T-cell (primary cell): ENCODE results near the gene C1orf226. TPM values are rescaled to one million over a fixed set of nuclear protein-coding genes. Genes with fewer than 3 reads are reported as not detected.
A peak's percentile ranks its signal among the peaks of the same experiment; 100 is the strongest.

Experiments used
- ATAC-seq, 4 experiments: fragments of 200-7000 bp in 3 of 4; fragments of 150-1000 bp in 1 of 4; cut with Tn5 transposase; replicated peaks in 1 of 4; 1 replicate in 3 of 4; 2 replicates in 1 of 4; pipeline ENCODE4 v1.10.0; 2021; ENCODE audit warnings: moderate library complexity in 3 of 4, mild to moderate bottlenecking in 2 of 4, moderate number of reproducible peaks in 1 of 4
- CTCF ChIA-PET, 2 donors: fragments of 300-600 bp; sonication (Branson Sonifier 250); formaldehyde crosslinking; loops; one replicate each; lab custom pipeline; 2022; ENCODE audit warnings: antibody characterized with exemption in 2 of 2; lab: Charles Lee
- POLR2A ChIA-PET, 2 donors: fragments of 300-600 bp; sonication (Branson Sonifier 250); formaldehyde crosslinking; loops; one replicate each; lab custom pipeline; 2022; ENCODE audit warnings: antibody characterized with exemption in 2 of 2; lab: Charles Lee
- DNase-seq, 35 experiments: peaks; one replicate each; pipeline versions ENCODE4 v3.0.0 to v3.0.0-alpha.2; 2013 to 2023
- H3K27ac ChIP-seq: one replicate; pipeline ENCODE4 v1.5.1; 2013; ENCODE audit warnings: low read length
- H3K27me3 ChIP-seq, 2 experiments: replicated peaks in 1 of 2; 1 replicate in 1 of 2; 2 replicates in 1 of 2; pipeline versions ENCODE4 v1.6.1 to v1.7.0; 2013; ENCODE audit warnings: low read length in 1 of 2, mixed read lengths in 1 of 2; ENCODE audit not compliant: control insufficient read depth in 2 of 2, insufficient read depth in 2 of 2; ENCODE audit errors: extremely low read depth in 1 of 2
- H3K36me3 ChIP-seq, 2 donors: 1 replicate in 1 of 2; 2 replicates in 1 of 2; pipeline versions ENCODE4 v1.6.1 to v1.7.0; 2013; ENCODE audit warnings: low read length in 1 of 2; ENCODE audit not compliant: control insufficient read depth in 2 of 2, insufficient read depth in 1 of 2; ENCODE audit errors: extremely low read depth in 1 of 2
- H3K4me1 ChIP-seq, 2 experiments: 1 replicate in 1 of 2; 2 replicates in 1 of 2; pipeline versions ENCODE4 v1.6.1 to v1.7.0; 2013; ENCODE audit warnings: low read length in 2 of 2, mixed read lengths in 1 of 2; ENCODE audit not compliant: insufficient read depth in 2 of 2, control insufficient read depth in 1 of 2; ENCODE audit errors: extremely low read depth in 1 of 2
- H3K4me3 ChIP-seq, 2 donors: 1 replicate in 1 of 2; 2 replicates in 1 of 2; pipeline versions ENCODE4 v1.5.1 to v1.7.0; 2013; ENCODE audit warnings: mild to moderate bottlenecking in 2 of 2, low read length in 1 of 2, moderate library complexity in 1 of 2; ENCODE audit not compliant: control insufficient read depth in 1 of 2; ENCODE audit errors: extremely low read depth in 1 of 2
- H3K9me3 ChIP-seq: 2 replicates; pipeline ENCODE4 v1.7.0; 2013
- H3K27ac Mint-ChIP-seq, 2 donors: one replicate each; pipeline ENCODE4 v1.8.0; 2020 to 2021; ENCODE audit warnings: mild to moderate bottlenecking in 2 of 2, mixed read lengths in 2 of 2
- H3K27me3 Mint-ChIP-seq, 2 donors: one replicate each; pipeline ENCODE4 v1.8.0; 2021 to 2022; ENCODE audit warnings: mixed read lengths in 2 of 2
- H3K36me3 Mint-ChIP-seq: one replicate; pipeline ENCODE4 v1.8.0; 2021; ENCODE audit warnings: mixed read lengths
- H3K4me1 Mint-ChIP-seq, 3 donors: one replicate each; pipeline ENCODE4 v1.8.0; 2020 to 2022; ENCODE audit warnings: mixed read lengths in 3 of 3, mild to moderate bottlenecking in 1 of 3
- H3K4me3 Mint-ChIP-seq, 3 donors: one replicate each; pipeline ENCODE4 v1.8.0; 2020 to 2022; ENCODE audit warnings: mild to moderate bottlenecking in 3 of 3, mixed read lengths in 3 of 3, moderate library complexity in 3 of 3
- H3K9me3 Mint-ChIP-seq, 3 donors: one replicate each; pipeline ENCODE4 v1.8.0; 2020 to 2022; ENCODE audit warnings: mixed read lengths in 3 of 3
- WGBS: methylation state at CpG from one replicate; pipeline ENCODE4 v1.1.5; 2013; ENCODE audit warnings: missing lambda C conversion rate; ENCODE audit not compliant: insufficient coverage; 5-methylcytosine and 5-hydroxymethylcytosine counted together
- total RNA-seq, 35 experiments: library from RNA in 6 of 35; stranded (reverse) in 6 of 35; fragments of 120-200 nt in 1 of 35; gene quantifications; one replicate each; pipeline versions ENCODE4 v1.2.1 to v1.2.4 and lab custom pipeline; 2013 to 2026

The C1orf226 gene
- total RNA-seq, 5 donors from 2014 or later (not counting 1 experiment from before 2014, with no cell fraction given): 0.09 to 0.13 (median 0.12) TPM; not detected in 2

GRCh38 chr1:162357681-162358266 is 23.8 kb upstream of the C1orf226 start:
- H3K27me3 Mint-ChIP-seq: peaks cover 13 to 15% of the 10 kb centered on the region in 2 donors
- H3K9me3 ChIP-seq: no peaks in the 10 kb centered on the region
- peak in 1 of 35 experiments; percentile 12 for DNase-seq

GRCh38 chr1:162358928-162359327 is 22.6 kb upstream of the C1orf226 start:
- CTCF ChIA-PET: interaction anchor here in 1 of 2 donors (0.7 kb wide), 1 partner anchor 347 kb away, joined by 3 read pairs; no protein-coding TSS in a partner anchor
- H3K36me3 ChIP-seq: no peaks in the 10 kb centered on the region
- no CpG with 5 or more reads among the region's 1 CpG for WGBS
- H3K4me1 Mint-ChIP-seq: no peaks in the 10 kb centered on the region
- H3K27ac Mint-ChIP-seq: no peak overlapping the region
- no peaks in the 10 kb centered on the region for H3K9me3 Mint-ChIP-seq
- H3K27me3 ChIP-seq: peaks cover 0 to 2% of the 10 kb centered on the region in 2 experiments
- POLR2A ChIA-PET: no interaction called here
- peaks cover 11 to 14% of the 10 kb centered on the region in 2 donors for H3K27me3 Mint-ChIP-seq
- no peaks in the 10 kb centered on the region for H3K36me3 Mint-ChIP-seq
- H3K4me3 Mint-ChIP-seq: no peak overlapping the region
- H3K27ac ChIP-seq: no peak overlapping the region
- H3K4me3 ChIP-seq: no peak overlapping the region
- H3K4me1 ChIP-seq: no peaks in the 10 kb centered on the region
- ATAC-seq (no peak), DNase-seq (no peak)
- H3K9me3 ChIP-seq: no peaks in the 10 kb centered on the region

More at GRCh38 chr1:162357681-162358266, 23.8 kb upstream of the C1orf226 start:
- ChIA-PET POLR2A (no interaction called here), CTCF (interaction anchor here in 1 of 2 donors (0.5 kb wide), 1 partner anchor 133 kb away, joined by 4 read pairs; no protein-coding TSS in a partner anchor)
- no peak overlapping the region for H3K27ac ChIP-seq
- Mint-ChIP-seq H3K4me3 (no peak overlapping the region), H3K4me1 (no peaks in the 10 kb centered on the region), H3K9me3 (no peaks in the 10 kb centered on the region), H3K27ac (no peak overlapping the region), H3K36me3 (no peaks in the 10 kb centered on the region)
- H3K4me1 ChIP-seq: no peaks in the 10 kb centered on the region
- WGBS: 82% methylated on average over 1 of the region's 5 CpGs
- peaks cover 0 to 3% of the 10 kb centered on the region in 2 experiments for H3K27me3 ChIP-seq
- no peak for ATAC-seq
- no peaks in the 10 kb centered on the region for H3K36me3 ChIP-seq
- H3K4me3 ChIP-seq: no peak overlapping the region

DNA sequence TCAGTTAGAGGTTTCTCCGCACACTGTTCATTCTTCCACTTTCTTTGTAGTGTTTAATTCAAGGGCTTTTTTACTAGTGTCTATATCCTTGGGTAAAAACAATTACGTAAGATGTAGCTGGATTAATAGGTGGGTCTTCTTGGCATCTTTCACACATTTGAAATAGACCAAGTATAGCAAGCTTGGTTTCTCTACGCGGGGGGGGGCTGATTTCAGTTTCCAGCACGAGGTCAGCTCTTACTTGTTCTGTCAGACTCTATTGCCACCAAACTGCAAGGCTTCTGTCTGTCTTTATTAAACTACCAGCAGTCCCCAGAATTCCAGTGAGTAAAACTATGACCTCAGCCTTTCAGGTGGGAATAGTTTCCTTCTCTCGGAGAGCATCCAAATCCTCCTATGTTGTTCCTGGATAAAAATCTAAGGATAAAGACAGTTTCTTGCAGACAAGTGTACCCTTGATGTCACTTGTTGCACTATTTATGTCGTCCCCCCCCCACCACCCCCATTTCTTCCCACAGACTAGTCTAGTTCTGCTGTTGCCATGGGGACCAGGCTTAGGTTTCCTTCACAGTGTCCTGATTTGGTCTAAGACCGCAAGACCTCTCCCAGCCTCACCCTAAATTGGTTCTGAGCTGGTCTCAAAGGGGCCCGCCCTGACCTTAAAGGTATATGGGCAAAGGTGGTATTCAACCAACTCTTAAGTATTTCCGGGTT is 21.8 kb upstream of the C1orf226 start:
- ATAC-seq: no peak
- no peak overlapping the region for H3K4me3 Mint-ChIP-seq
- POLR2A ChIA-PET: interaction anchor here in 1 of 2 donors (0.6 kb wide), 1 partner anchor 15 kb away, joined by 4 read pairs; no protein-coding TSS in a partner anchor
- 69% methylated on average over 2 of the region's 10 CpGs for WGBS
- no peaks in the 10 kb centered on the region for H3K36me3 Mint-ChIP-seq
- Histone ChIP-seq H3K4me1 (no peaks in the 10 kb centered on the region), H3K9me3 (no peaks in the 10 kb centered on the region), H3K27me3 (peaks cover 0 to 4% of the 10 kb centered on the region in 2 experiments), H3K27ac (no peak overlapping the region), H3K4me3 (no peak overlapping the region), H3K36me3 (no peaks in the 10 kb centered on the region)
- CTCF ChIA-PET: interaction anchor here in 1 of 2 donors (0.7 kb wide), 1 partner anchor 348 kb away, joined by 3 read pairs; no protein-coding TSS in a partner anchor
- DNase-seq: no peak
- no peaks in the 10 kb centered on the region for H3K9me3 Mint-ChIP-seq
- H3K27ac Mint-ChIP-seq: no peak overlapping the region
- H3K4me1 Mint-ChIP-seq: no peaks in the 10 kb centered on the region
- peaks cover 11 to 15% of the 10 kb centered on the region in 2 donors for H3K27me3 Mint-ChIP-seq

- H3K27ac ChIP-seq: no peak overlapping the region
- POLR2A ChIA-PET: interaction anchor here in 1 of 2 donors (0.6 kb wide), 1 partner anchor 16 kb away, joined by 4 read pairs; no protein-coding TSS in a partner anchor
- H3K4me3 ChIP-seq: no peak overlapping the region
- H3K9me3 ChIP-seq: no peaks in the 10 kb centered on the region
- H3K4me1 Mint-ChIP-seq: no peaks in the 10 kb centered on the region
- CTCF ChIA-PET: no interaction called here
- H3K36me3 Mint-ChIP-seq: no peaks in the 10 kb centered on the region
- no peak for DNase-seq
- H3K4me1 ChIP-seq: no peaks in the 10 kb centered on the region
- peaks cover 11 to 15% of the 10 kb centered on the region in 2 donors for H3K27me3 Mint-ChIP-seq
- WGBS: 79% methylated on average over 4 of the region's 10 CpGs
- no peak overlapping the region for H3K4me3 Mint-ChIP-seq
- no peak for ATAC-seq
- H3K36me3 ChIP-seq: no peaks in the 10 kb centered on the region
- H3K27me3 ChIP-seq: peaks cover 0 to 8% of the 10 kb centered on the region in 2 experiments
- H3K27ac Mint-ChIP-seq: no peak overlapping the region
- no peaks in the 10 kb centered on the region for H3K9me3 Mint-ChIP-seq
These were observed 21.2 kb upstream of the C1orf226 start for GRCh38 chr1:162360237-162360873.

- H3K36me3 Mint-ChIP-seq: no peaks in the 10 kb centered on the region
- DNase-seq: no peak
- H3K4me3 Mint-ChIP-seq: no peak overlapping the region
- POLR2A ChIA-PET: no interaction called here
- Histone ChIP-seq H3K4me1 (no peaks in the 10 kb centered on the region), H3K27ac (no peak overlapping the region), H3K36me3 (no peaks in the 10 kb centered on the region), H3K9me3 (no peaks in the 10 kb centered on the region), H3K4me3 (no peak overlapping the region), H3K27me3 (peaks cover 0 to 8% of the 10 kb centered on the region in 2 experiments)
- no peak for ATAC-seq
- no peaks in the 10 kb centered on the region for H3K4me1 Mint-ChIP-seq
- H3K27me3 Mint-ChIP-seq: peaks cover 11 to 15% of the 10 kb centered on the region in 2 donors
- CTCF ChIA-PET: no interaction called here
- WGBS: 88% methylated on average over 4 of the region's 4 CpGs
- no peaks in the 10 kb centered on the region for H3K9me3 Mint-ChIP-seq
- no peak overlapping the region for H3K27ac Mint-ChIP-seq
These were observed 20.7 kb upstream of the C1orf226 start for GRCh38 chr1:162360874-162361260.

DNA sequence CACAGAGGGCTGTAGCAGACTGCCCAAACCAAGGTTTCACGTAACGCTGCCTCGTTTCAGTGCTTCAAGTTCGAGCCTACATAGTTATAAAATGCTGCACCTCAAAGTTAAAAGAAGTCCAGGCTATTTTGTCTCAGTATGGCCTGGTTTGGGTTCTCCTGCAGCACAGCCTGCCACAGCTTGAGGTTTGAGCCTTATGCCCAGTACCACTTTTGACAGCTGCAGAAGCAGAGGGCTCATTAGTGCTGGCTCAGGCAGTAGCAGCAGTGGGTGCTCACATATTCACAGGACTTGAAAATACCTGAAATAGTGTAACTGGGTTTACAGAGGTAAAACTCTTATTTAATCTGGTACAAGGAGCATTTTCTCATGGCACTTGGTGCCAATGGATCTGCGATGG is 20.2 kb upstream of the C1orf226 start:
- ChIA-PET POLR2A (no interaction called here), CTCF (no interaction called here)
- Histone ChIP-seq H3K27me3 (peaks cover 0 to 8% of the 10 kb centered on the region in 2 experiments), H3K27ac (no peak overlapping the region), H3K4me1 (no peaks in the 10 kb centered on the region), H3K36me3 (no peaks in the 10 kb centered on the region), H3K4me3 (no peak overlapping the region), H3K9me3 (no peaks in the 10 kb centered on the region)
- peaks cover 11 to 17% of the 10 kb centered on the region in 2 donors for H3K27me3 Mint-ChIP-seq
- WGBS: 90% methylated on average over 5 of the region's 5 CpGs
- no peak overlapping the region for H3K4me3 Mint-ChIP-seq
- H3K27ac Mint-ChIP-seq: no peak overlapping the region
- no peaks in the 10 kb centered on the region for H3K4me1 Mint-ChIP-seq
- ATAC-seq: no peak
- H3K9me3 Mint-ChIP-seq: no peaks in the 10 kb centered on the region
- DNase-seq: no peak
- no peaks in the 10 kb centered on the region for H3K36me3 Mint-ChIP-seq
